Fibroblast of the conjunctiva (primary cell): Measurements from ENCODE around the gene FXYD1.
"Not testable (repeated sequence)": the region's sequence is repeated elsewhere in the genome, so short reads cannot be mapped to it uniquely, and the experiment has no call there.

Experiments
- DNase-seq: peaks from one replicate; pipeline ENCODE4 v3.0.0-alpha.2; 2010; ENCODE audit warnings: low read depth

Gene FXYD1

DNA sequence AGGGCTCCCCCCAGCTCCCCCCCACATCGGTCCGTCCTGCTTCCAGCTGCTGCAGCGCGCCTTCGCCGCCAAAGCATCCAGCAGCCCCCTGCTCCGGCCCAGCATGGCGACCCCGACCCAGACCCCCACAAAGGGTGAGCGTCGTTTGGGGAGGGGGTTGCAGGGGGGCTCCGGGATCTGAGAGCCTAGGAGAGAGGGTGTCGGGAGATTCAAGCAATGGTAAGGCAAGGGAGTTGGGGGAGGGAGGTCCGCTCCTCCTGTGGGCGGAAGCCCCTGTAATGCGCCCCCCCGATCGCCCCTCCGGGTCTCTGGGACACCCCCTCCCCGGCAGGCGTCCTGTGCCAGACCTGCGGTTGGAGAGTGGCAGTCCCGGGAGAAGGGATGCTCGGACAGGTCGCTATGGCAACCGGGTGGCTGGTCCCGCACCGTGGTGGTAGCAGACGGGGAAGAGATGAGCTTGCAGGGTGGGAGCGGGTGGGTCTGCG, 4.6 kb downstream of the FXYD1 start, which contains the start of gene FXYD7:
TSS of gene FXYD7 (plus strand) at position 25 of the 485 bp plus-strand sequence. CDS start at position 104, 79 bp downstream.
- no peak for DNase-seq

DNA sequence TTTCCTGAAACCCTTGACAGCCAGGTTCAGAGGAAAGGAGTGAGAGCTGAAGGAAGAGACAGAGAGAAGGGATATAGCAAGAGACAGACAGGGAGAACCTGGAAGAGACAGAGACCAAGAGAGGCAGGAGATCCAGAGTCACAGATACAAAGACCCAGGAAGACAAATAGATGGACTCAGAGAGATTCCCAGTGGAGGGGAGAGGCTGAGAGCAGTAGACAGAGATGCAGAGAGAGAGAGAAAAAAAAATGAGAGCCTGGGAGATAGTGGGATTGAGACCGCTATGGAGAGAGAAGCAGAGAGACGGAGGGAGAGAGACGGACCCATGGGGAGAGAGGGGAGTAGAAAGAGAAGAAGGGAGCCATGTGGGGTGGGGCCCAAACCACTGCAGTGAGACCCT, 5.2 kb downstream of the FXYD1 start:
- no peak for DNase-seq

DNA sequence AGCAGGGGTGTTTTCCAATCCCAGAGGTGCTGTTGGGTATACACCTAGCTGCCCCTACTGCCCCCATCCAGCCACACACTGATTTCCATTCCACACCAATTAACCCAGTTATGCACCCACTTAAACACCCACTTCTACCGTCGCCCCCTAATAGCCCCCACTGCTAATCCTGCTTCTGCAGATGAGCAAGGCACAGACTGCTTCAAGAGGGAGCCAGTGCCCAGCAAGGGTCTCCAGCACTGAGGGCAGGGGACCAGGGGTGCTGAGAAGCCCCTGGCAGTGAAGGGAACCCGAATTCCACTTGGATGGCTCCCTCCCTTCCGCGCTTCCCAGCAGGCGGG, 5.6 kb downstream of the FXYD1 start:
- no peak for DNase-seq

GRCh38 chr19:35144600-35145436, 6.2 kb downstream of the FXYD1 start:
- DNase-seq, result no peak

- no peak for DNase-seq
These were observed 8.3 kb downstream of the FXYD1 start for GRCh38 chr19:35146746-35147459.

GRCh38 chr19:35149463-35149862, 10.8 kb downstream of the FXYD1 start:
- no peak for DNase-seq

GRCh38 chr19:35150445-35150844, 11.8 kb downstream of the FXYD1 start:
- DNase-seq, result no peak

GRCh38 chr19:35151273-35152065, 12.8 kb downstream of the FXYD1 start:
- no peak for DNase-seq

DNA sequence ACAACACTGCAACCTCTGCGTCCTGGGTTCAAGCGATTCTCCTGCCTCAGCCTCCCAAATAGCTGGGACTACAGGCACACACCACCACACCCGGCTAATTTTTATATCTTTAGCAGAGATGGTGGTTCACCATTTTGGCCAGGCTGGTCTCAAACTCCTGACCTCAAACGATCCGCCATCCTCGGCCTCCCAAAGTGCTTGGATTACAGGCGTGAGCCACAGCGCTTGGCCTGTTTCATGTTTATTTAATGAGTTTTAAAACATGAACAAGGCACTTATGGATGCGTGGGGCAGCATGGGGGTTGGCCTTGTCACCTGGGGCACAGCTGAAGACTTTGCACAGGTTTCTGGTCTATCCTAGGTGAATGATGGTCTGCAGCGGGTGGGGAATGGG, 14.5 kb downstream of the FXYD1 start:
- DNase-seq, result not testable (repeated sequence)

GRCh38 chr19:35153701-35154524, 15.3 kb downstream of the FXYD1 start:
- no peak for DNase-seq

GRCh38 chr19:35154525-35155406, 16.1 kb downstream of the FXYD1 start, which contains the start of gene FXYD5:
FXYD5 (plus strand) TSS chr19:35154735; CDS start chr19:35155551, 816 bp downstream.
- DNase-seq, result peak; percentile 49

GRCh38 chr19:35155441-35155840, 16.8 kb downstream of the FXYD1 start:
- DNase-seq, result no peak

DNA sequence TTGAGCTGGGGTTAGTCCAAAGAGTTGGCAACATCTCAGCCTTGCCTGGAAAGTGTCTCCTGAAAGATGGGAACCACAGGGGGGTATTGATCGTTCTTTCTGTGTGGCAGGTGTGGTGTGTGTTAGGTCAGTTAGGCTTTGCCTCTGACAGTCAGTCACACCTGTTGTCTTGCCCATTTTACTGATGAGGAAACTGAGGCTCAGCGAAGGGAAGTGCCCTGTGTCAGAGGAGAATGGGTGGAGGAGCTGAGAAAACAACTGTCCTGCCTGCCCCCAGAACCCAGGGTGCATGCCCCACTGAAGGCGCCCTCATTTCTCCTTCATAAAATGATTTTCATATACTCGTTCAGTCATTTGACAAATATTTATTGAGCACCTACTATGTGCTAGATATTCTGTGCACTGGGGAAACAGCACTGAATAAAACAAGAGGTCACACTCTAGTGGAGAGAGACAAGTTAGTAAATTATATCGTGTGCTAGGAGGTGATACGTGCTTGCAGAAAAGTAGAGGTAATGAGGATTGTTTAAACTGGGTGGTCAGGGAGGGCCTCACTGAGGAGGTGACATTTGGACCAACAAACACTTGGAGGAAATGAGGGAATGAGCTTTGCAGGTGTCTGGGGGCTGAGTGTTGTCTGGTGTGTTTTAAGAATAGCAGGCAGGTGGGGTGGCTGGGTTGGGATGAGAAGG, 17.5 kb downstream of the FXYD1 start:
- no peak for DNase-seq

- no peak for DNase-seq
These were observed 18.0 kb downstream of the FXYD1 start for GRCh38 chr19:35156673-35157014.

DNA sequence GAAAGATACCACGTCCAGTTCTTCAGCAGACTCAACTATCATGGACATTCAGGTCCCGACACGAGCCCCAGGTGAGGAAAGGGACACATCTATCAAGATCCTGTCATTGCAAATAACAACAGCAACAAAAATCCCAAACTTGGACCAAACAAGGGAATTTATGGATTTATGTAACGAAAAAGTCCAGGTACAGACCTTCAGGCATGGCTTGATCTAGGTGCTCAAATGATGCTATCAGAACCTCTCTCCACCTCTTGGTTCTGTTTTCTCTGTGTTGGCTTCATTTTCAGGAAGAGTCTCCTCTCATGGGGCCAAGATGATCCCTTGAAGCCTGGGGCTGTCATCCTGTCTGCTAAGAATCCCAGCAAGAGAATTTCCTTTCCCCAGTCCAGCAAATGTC, 18.8 kb downstream of the FXYD1 start:
- no peak for DNase-seq

- no peak for DNase-seq
These were observed 21.0 kb downstream of the FXYD1 start for GRCh38 chr19:35159606-35160005.

DNA sequence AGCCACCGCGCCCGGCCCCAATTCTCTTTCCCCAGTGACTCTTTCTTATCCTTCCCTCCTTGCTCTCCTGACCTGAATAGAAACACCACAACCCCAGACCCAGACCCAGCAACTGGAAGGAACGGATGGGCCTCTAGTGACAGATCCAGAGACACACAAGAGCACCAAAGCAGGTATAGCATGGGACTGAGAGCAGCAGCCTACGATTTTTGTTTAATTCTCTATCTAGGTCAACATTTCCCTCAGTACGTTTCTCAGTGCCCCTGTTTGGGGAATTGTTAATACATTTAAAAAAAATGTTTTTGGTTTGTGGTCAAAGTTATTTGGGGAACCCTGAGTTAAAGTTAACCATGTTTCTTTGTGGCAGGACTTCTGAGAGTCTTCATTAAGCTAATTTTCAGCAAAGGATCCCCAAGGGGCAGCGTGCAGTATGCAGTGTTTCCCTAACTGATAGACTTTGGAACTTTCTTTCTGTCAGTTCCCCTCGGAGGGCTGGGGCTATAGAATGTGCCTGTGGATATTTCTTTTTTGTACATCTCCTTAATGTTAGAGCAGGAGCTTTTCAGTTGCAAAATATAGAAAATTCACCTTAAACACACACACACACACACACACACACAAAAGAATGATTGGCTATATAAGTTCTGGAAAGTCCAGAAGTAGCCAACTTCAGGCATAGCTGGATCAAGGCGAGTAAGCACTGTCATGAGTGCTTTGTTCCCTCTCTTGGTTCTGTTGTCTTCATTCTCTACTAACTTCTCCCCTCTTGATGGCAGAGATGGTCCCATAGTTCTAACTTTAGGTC, 22.2 kb downstream of the FXYD1 start:
- DNase-seq, result no peak

GRCh38 chr19:35161434-35161743, 22.8 kb downstream of the FXYD1 start:
- DNase-seq, result no peak
